CD4-positive, alpha-beta T cell treated with Interferon alpha-2 for 1 hour (primary cell): ENCODE measurements around the gene FRMPD3.

Source experiments
- DNase-seq, 2 donors: peaks; one replicate each; pipeline ENCODE4 v3.0.0-alpha.2; 2020 to 2022

Gene FRMPD3

DNA sequence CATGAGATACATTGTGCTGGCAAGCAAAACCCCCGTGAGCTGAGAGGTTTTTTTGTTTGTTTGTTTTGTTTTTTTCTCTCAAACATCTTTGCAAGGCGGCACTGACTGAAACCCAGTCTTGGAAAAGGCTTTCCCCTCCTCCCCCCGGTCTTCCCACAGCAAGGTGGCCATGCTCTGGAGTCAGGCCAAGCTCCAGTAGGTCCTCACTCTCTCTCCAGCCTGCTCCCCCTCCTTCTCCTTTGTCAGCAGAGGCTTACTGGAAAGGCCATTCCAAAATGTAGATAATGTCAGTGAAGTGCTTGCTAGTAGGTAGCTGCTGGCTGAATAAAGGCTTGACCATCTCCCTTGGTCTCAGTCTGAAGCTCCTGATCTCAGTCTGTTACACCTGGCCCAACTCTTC is 32.6 kb downstream of the FRMPD3 start:
- DNase-seq: no peak

DNA sequence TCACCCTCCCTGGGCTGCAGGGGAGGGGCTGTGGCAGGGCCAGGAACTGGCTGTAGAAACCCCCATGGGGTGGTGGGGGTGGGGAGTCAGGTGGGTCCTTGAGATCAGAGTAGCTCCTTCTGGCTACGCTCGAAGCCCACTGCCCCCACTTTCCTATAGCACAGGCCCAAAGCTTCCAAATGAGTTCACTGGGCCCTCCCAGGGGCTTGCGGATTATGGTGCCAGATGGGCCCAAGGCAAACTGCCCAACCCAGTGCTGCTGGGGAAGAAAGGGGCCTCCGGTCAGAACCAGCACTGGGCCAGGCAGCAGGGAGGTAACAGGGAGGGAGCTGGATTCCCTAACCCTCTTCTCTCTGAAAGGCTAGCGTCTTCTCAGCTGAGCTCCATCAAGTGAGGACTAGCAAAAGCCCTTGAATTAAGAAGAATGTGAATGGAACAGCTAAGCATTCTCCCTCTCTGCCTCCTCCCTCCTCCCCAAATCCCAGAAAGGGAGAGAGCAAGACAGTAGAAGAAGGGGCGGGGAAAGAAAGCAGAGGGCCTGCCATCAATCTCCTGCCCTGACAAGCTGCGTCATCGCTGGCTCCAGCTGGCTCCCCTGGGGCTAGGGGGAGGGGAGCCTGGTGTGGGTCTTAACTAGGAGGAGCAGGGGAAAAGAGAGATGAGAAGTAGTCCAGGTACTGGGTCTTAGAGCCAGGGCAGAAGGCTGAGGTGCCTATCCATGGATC is 34.7 kb downstream of the FRMPD3 start:
- no peak for DNase-seq

DNA sequence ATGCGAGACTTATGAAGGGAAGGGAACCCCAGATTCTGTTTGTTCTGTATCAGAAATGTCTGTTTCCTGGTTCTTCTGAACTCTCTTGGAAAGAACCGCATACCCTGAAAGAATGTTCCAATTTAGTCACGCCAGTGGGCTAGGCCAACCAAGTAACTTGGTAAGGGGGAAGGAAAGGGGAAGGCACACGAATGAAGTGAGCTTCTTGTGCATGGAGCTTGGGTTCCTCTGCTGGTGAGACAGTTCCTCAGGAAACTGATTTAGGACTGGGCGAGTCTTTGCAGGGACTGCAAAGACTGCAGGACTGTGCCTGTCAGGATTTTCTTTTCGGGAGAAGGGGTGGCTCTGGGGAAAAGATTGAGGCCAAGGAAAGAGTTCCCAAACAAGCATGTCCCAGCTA is 35.6 kb downstream of the FRMPD3 start:
- no peak for DNase-seq

- DNase-seq: no peak
Observed at GRCh38 chrX:107493141-107493540, 43.7 kb downstream of the FRMPD3 start.

- no peak for DNase-seq
Observed at GRCh38 chrX:107496786-107497185, 47.3 kb downstream of the FRMPD3 start.
